Sigmoid colon (tissue), 7 donors: ENCODE data around the gene EIF4EBP2. TPM values are rescaled to one million over a fixed set of nuclear protein-coding genes. Genes with fewer than 3 reads are reported as not detected.
A peak's percentile ranks its signal among the peaks of the same experiment; 100 is the strongest.

ENCODE experiments used
- DNase-seq: peaks from one replicate; pipeline ENCODE4 v3.0.0-alpha.2; 2019
- H3K27ac ChIP-seq, 4 donors: fragments of 200-600 bp; sonication (generic); one replicate each; pipeline ENCODE4 v1.5.1; 2016 to 2019; ENCODE audit warnings: mild to moderate bottlenecking in 1 of 4
- H3K27me3 ChIP-seq, 3 donors: fragments of 200-600 bp; sonication (generic); one replicate each; pipeline ENCODE4 v1.5.1; 2019; ENCODE audit warnings: mild to moderate bottlenecking in 1 of 3
- H3K36me3 ChIP-seq, 4 donors: fragments of 200-600 bp; sonication (generic); one replicate each; pipeline ENCODE4 v1.5.1; 2016 to 2019
- H3K4me1 ChIP-seq, 4 donors: fragments of 200-600 bp; sonication (generic); one replicate each; pipeline ENCODE4 v1.5.1; 2017 to 2019
- H3K4me3 ChIP-seq, 4 donors: fragments of 200-600 bp; sonication (generic); one replicate each; pipeline ENCODE4 v1.5.1; 2017 to 2019; ENCODE audit warnings: mild to moderate bottlenecking in 2 of 4, moderate library complexity in 1 of 4
- H3K9me3 ChIP-seq, 4 donors: fragments of 200-600 bp in 3 of 4; sonication (generic) in 3 of 4; one replicate each; pipeline versions ENCODE4 v1.5.1 to v1.6.1; 2013 to 2019
- EP300 ChIP-seq, 4 donors: sonication (generic); formaldehyde crosslinking; IDR thresholded peaks; one replicate each; pipeline ENCODE4 v1.6.1; 2017; ENCODE audit warnings: antibody characterized with exemption in 4 of 4
- POLR2A ChIP-seq, 2 donors: fragments of 450-650 bp; IDR thresholded peaks; one replicate each; pipeline ENCODE4 v1.6.1; 2016; ENCODE audit warnings: antibody characterized with exemption in 2 of 2, mild to moderate bottlenecking in 2 of 2, moderate library complexity in 2 of 2
- POLR2AphosphoS5 ChIP-seq, 4 donors: sonication (generic); formaldehyde crosslinking; IDR thresholded peaks; one replicate each; pipeline ENCODE4 v1.6.1; 2017; ENCODE audit warnings: antibody characterized with exemption in 4 of 4
- whole genome bisulfite sequencing, 2 donors: extraction: QIAGEN DNeasy Blood & Tissue Kit; methylation state at CpG; one replicate each; pipeline ENCODE4 v1.1.7; 2013; 5-methylcytosine and 5-hydroxymethylcytosine counted together
- intact Hi-C: fragments of 100-400 bp; cut with DNase I; formaldehyde crosslinking; loops from one replicate; pipeline ENCODE4 v1.15.1; 2023
- polyA plus RNA-seq, 3 donors: library from polyadenylated mRNA; stranded (reverse); fragments of 200-250 nt; gene quantifications; one replicate each; pipeline ENCODE4 v1.2.3, GENCODE V29; 2013
- total RNA-seq, 4 donors: library from RNA; depleted of rRNA; stranded (reverse); fragments of >200 nt; gene quantifications; one replicate each; pipeline ENCODE4 v1.1.0, GENCODE V29; 2016
- TF ChIP-seq, protein P1 (sequence below), 4 experiments: fragments of 450-650 bp in 3 of 4; fragments of 200-600 bp in 1 of 4; IDR thresholded peaks; one replicate each; pipeline ENCODE4 v1.5.1; 2016 to 2019; ENCODE audit warnings: antibody characterized with exemption in 4 of 4, mild to moderate bottlenecking in 3 of 4, moderate library complexity in 2 of 4
- donor health status: healthy with polysubstance abuse.
- donor health status: Bipolar disorder and iron deficiency.
- donor health status: healthy.

EIF4EBP2 gene
- total and polyA plus RNA-seq, 7 donors: 34.7 to 102 (median 73.1) TPM

DNA sequence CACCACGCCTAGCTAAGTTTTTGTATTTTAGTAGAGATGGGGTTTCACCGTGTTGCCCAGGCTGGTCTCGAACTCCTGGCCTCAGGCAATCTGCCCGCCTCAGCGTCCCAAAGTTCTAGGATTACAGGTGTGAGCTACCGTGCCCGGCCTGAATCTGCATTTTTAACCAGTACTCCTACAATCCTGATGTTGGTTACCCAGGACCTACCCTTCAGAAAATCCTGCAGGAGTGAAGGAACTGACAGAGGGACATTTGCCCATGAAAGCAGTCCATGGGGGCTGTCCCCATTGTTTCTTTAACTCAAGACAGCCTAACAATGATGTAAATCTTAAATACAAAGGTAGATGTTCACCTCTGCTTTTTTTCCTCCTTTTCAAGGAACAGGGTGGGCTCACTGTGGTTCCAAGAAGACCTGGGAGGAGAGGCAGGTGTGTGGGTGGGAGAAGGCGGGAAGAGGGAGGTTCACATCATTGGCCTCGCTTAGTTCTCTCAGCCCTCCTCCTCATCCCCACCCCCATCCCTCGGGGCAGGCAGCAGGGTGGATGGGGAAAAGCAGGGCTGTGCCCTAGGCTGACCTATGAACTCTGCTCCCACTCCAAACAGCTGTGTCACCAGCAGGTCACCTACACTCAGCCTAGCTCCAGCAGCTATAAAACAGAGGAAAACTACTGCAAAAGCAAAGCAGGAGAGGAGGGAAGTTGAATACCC is 35.0 kb upstream of the EIF4EBP2 start:
- TF ChIP-seq POLR2AphosphoS5 (IDR thresholded peaks at IDR 0.05): no peak
- TF ChIP-seq POLR2A (IDR thresholded peaks at IDR 0.05): no peak
- no peak for TF ChIP-seq EP300 (IDR thresholded peaks at IDR 0.05)
- TF ChIP-seq, protein P1, sequence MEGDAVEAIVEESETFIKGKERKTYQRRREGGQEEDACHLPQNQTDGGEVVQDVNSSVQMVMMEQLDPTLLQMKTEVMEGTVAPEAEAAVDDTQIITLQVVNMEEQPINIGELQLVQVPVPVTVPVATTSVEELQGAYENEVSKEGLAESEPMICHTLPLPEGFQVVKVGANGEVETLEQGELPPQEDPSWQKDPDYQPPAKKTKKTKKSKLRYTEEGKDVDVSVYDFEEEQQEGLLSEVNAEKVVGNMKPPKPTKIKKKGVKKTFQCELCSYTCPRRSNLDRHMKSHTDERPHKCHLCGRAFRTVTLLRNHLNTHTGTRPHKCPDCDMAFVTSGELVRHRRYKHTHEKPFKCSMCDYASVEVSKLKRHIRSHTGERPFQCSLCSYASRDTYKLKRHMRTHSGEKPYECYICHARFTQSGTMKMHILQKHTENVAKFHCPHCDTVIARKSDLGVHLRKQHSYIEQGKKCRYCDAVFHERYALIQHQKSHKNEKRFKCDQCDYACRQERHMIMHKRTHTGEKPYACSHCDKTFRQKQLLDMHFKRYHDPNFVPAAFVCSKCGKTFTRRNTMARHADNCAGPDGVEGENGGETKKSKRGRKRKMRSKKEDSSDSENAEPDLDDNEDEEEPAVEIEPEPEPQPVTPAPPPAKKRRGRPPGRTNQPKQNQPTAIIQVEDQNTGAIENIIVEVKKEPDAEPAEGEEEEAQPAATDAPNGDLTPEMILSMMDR (IDR thresholded peaks at IDR 0.05): no peak
- DNase-seq: no peak
- Histone ChIP-seq H3K36me3 (peaks cover 0 to 1% (median 0%) of the 10 kb centered on the region in 4 donors), H3K27me3 (no peaks in the 10 kb centered on the region), H3K9me3 (no peaks in the 10 kb centered on the region), H3K4me3 (no peak overlapping the region), H3K27ac (peak overlapping the region in 3 of 4 donors; percentile 69 to 92 (median 81)), H3K4me1 (peaks cover 0 to 24% (median 19%) of the 10 kb centered on the region in 4 donors)
- intact Hi-C loops: loop anchor here (10.0 kb wide), 1 partner anchor 224 kb away; the partner anchor contains the start of gene TYSND1
- WGBS, 2 donors: 84 to 87% methylated on average over 10 of the region's 10 CpGs

DNA sequence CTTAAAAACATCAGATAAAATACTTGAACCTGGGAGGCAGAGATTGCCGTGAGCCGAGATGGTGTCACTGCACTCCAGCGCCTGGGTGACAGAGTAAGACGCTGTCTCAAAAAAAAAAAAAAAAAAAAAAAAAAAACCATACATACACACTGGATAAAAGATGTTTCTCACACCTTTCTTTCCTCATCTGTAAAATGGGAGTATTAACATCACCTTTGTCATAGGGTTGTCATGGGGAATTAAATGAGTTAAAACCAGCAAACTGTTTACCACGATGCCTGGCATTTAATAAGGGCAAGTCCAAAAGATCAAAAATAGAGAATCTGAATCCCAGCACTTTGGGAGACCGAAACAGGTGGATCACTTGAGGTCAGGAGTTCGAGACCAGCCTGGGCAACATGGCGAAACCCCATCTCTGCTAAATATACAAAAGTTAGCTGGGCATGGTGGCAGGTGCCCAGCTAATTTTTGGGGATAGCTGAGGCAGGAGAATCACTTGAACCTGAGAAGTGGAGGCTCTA is 34.4 kb upstream of the EIF4EBP2 start:
- no peaks in the 10 kb centered on the region for H3K27me3 ChIP-seq
- intact Hi-C loops: loop anchor here (10.0 kb wide), 1 partner anchor 225 kb away; the partner anchor contains the start of gene TYSND1
- no peak for DNase-seq
- H3K4me3 ChIP-seq: no peak overlapping the region
- H3K27ac ChIP-seq: peak overlapping the region in 3 of 4 donors; percentile 69 to 92 (median 81)
- peaks cover 0 to 8% (median 0%) of the 10 kb centered on the region in 4 donors for H3K36me3 ChIP-seq
- TF ChIP-seq, protein P1 (IDR thresholded peaks at IDR 0.05): no peak
- H3K4me1 ChIP-seq: peaks cover 0 to 19% (median 13%) of the 10 kb centered on the region in 4 donors
- 85 to 92% methylated on average over 8 of the region's 8 CpGs for WGBS, 2 donors
- H3K9me3 ChIP-seq: no peaks in the 10 kb centered on the region

DNA sequence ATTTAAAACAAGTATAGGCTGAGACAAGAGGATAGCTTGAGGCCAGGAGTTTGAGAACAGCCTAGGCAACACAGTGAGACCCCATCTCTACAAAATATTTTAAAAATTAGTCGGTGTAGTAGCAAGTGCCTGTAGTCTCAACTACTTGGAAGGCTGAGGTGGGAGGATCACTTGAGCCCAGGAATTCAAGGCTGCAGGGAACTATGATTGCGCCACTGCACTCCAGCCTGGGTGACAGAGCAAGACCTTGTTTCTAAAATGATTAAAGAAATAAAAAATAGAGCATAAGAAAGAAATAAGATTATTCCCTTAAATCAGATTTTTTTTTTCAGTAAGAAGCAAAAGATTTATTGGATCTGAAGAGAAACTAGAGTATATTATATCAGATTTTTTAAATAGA is 33.2 kb upstream of the EIF4EBP2 start:
- H3K36me3 ChIP-seq: peaks cover 0 to 16% (median 0%) of the 10 kb centered on the region in 4 donors
- peaks cover 0 to 16% (median 7%) of the 10 kb centered on the region in 4 donors for H3K4me1 ChIP-seq
- no peak overlapping the region for H3K4me3 ChIP-seq
- DNase-seq: no peak
- WGBS, 2 donors: 95 to 98% methylated on average over 2 of the region's 2 CpGs
- intact Hi-C loops: no loop called here
- peak overlapping the region in 1 of 4 donors; percentile 5 for H3K27ac ChIP-seq
- H3K9me3 ChIP-seq: no peaks in the 10 kb centered on the region
- H3K27me3 ChIP-seq: no peaks in the 10 kb centered on the region
- no peak for TF ChIP-seq POLR2A (IDR thresholded peaks at IDR 0.05)
- TF ChIP-seq POLR2AphosphoS5 (IDR thresholded peaks at IDR 0.05): no peak
- no peak for TF ChIP-seq EP300 (IDR thresholded peaks at IDR 0.05)

DNA sequence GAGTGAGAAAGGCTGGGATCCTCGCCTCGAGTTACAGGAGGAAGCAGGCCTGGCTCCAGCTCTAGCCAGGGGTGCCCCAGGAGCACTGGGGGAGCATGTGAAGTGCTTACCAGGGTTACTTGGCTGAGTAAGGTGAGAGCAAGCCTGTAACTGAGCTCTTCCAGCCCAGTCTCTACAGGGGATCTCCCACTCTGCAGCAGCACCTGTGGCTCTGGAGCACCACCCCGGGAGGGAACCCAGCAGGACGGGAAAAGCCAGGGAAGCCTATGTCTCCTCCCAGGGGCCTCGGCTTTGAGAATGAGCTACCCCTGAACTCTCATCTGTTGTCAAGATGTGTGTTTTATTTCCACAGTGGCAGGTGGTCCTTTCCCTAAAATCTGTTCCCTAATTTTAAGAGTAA is 32.1 kb upstream of the EIF4EBP2 start:
- Histone ChIP-seq H3K27ac (no peak overlapping the region), H3K4me3 (no peak overlapping the region), H3K27me3 (no peaks in the 10 kb centered on the region), H3K9me3 (no peaks in the 10 kb centered on the region), H3K4me1 (peaks cover 0 to 8% (median 5%) of the 10 kb centered on the region in 4 donors), H3K36me3 (peaks cover 0 to 21% (median 0%) of the 10 kb centered on the region in 4 donors)
- TF ChIP-seq, protein P1 (IDR thresholded peaks at IDR 0.05): no peak
- TF ChIP-seq POLR2AphosphoS5 (IDR thresholded peaks at IDR 0.05): no peak
- TF ChIP-seq EP300 (IDR thresholded peaks at IDR 0.05): no peak
- TF ChIP-seq POLR2A (IDR thresholded peaks at IDR 0.05): no peak
- intact Hi-C loops: no loop called here
- DNase-seq: no peak
- 29 to 35% methylated on average over 5 of the region's 5 CpGs for WGBS, 2 donors

DNA sequence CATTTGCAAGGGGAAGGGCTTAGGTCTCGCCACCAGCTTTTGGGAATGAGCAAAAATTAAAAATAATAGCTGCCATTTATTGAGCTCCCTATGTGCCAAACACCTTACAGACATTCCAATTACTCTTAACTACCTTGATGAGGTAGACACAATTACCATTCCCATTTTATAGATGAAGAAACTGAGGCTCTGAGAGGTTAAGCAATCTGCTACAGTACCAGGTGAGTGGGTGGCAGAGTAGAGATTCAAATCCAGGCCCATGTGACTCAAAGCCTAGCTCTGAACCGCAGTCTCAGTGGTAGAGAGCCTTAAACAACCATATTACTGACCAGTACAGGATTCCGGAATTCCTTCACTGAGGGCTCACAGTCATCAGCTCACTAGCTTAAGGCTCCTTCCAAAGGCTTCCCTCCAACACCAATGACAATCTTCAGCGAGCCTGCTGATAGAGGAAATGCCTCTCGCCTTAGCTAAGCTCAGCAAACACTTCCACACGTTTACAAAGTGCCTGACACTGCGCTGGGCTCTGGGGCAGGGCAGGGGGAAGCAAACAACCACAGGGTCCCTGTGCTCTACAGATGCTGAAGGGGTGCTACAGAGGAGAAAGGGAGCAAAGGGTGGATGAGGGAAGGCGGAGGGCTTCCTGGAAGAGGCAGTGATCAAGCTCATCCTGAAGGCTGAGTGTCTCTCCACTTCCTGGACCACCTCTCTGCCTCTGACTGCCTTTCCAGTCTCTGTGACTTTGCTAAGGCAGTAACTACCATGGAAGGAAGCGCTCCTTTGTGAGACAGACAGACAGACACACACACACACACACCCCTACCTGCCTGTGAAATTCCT is 28.9 kb upstream of the EIF4EBP2 start:
- WGBS, 2 donors: 85 to 90% methylated on average over 9 of the region's 9 CpGs
- intact Hi-C loops: no loop called here
- DNase-seq: no peak

More for the DNA sequence above, 28.9 kb upstream of the EIF4EBP2 start:
- Histone ChIP-seq H3K36me3 (peaks cover 0 to 21% (median 0%) of the 10 kb centered on the region in 4 donors), H3K9me3 (no peaks in the 10 kb centered on the region), H3K4me1 (peaks cover 0 to 27% (median 15%) of the 10 kb centered on the region in 4 donors), H3K4me3 (no peak overlapping the region), H3K27me3 (no peaks in the 10 kb centered on the region), H3K27ac (no peak overlapping the region)
- no peak for TF ChIP-seq POLR2AphosphoS5 (IDR thresholded peaks at IDR 0.05)
- TF ChIP-seq, protein P1 (IDR thresholded peaks at IDR 0.05): no peak
- TF ChIP-seq POLR2A (IDR thresholded peaks at IDR 0.05): no peak
- TF ChIP-seq EP300 (IDR thresholded peaks at IDR 0.05): no peak
